SK-N-SH (cell line): ENCODE measurements around the gene ARHGAP10. TPM values are rescaled to one million over a fixed set of nuclear protein-coding genes. Genes with fewer than 3 reads are reported as not detected.

Experiments used
- CTCF ChIA-PET: fragments of 300-600, 350-600 bp; formaldehyde crosslinking; extraction: SDS; loops from one replicate; lab custom pipeline; 2021; lab: Yijun Ruan, JAX
- POLR2A ChIA-PET: fragments of 350-600 bp; sonication (Branson Sonifier 250); formaldehyde crosslinking; extraction: SDS; loops from one replicate; lab custom pipeline; 2020; ENCODE audit warnings: antibody characterized with exemption, inconsistent platforms; lab: Yijun Ruan, JAX
- DNase-seq: peaks from one replicate; pipeline ENCODE4 v3.0.0; 2012
- H2AFZ ChIP-seq: fragments of 200-600 bp; sonication (generic); 2 replicates; pipeline ENCODE4 v1.8.1; 2016; ENCODE audit warnings: antibody characterized with exemption, mild to moderate bottlenecking, low read depth
- H3F3A ChIP-seq: fragments of 200-600 bp; sonication (generic); replicated peaks from 2 replicates; pipeline ENCODE3; 2016; ENCODE audit warnings: antibody characterized with exemption, mild to moderate bottlenecking; ENCODE audit not compliant: insufficient read depth
- H3K27ac ChIP-seq, 2 experiments: fragments of 200-500 bp in 1 of 2; fragments of 200-600 bp in 1 of 2; sonication (Bioruptor generic) in 1 of 2; sonication (generic), shearing (Covaris generic) in 1 of 2; 2 replicates each; pipeline versions ENCODE4 v1.5.1 to v1.6.1; 2014 to 2016; ENCODE audit warnings: low read depth in 2 of 2, inconsistent platforms in 1 of 2, low read length in 1 of 2, mild to moderate bottlenecking in 1 of 2, mixed read lengths in 1 of 2
- H3K27me3 ChIP-seq: fragments of 200-600 bp; sonication (generic), shearing (Covaris generic); 2 replicates; pipeline ENCODE4 v1.6.1; 2016; ENCODE audit warnings: mixed run types; ENCODE audit not compliant: insufficient read depth
- H3K36me3 ChIP-seq, 2 experiments: fragments of 200-500 bp in 1 of 2; fragments of 200-600 bp in 1 of 2; sonication (Bioruptor generic) in 1 of 2; sonication (generic) in 1 of 2; replicated peaks in 1 of 2; 2 replicates each; pipeline versions ENCODE3 to v1.5.1; 2014 to 2016; ENCODE audit warnings: low read length in 1 of 2, mild to moderate bottlenecking in 1 of 2; ENCODE audit not compliant: insufficient read depth in 2 of 2, control insufficient read depth in 1 of 2
- H3K4me1 ChIP-seq, 2 experiments: fragments of 200-500 bp in 1 of 2; fragments of 200-600 bp in 1 of 2; sonication (Bioruptor generic) in 1 of 2; sonication (generic), shearing (Covaris generic) in 1 of 2; 2 replicates each; pipeline versions ENCODE4 v1.5.1 to v1.6.1; 2014 to 2016; ENCODE audit warnings: low read depth in 1 of 2, low read length in 1 of 2, mixed run types in 1 of 2; ENCODE audit not compliant: insufficient read depth in 2 of 2, control insufficient read depth in 1 of 2
- H3K4me2 ChIP-seq: fragments of 200-600 bp; sonication (generic), shearing (Covaris generic); 2 replicates; pipeline ENCODE4 v1.6.1; 2017; ENCODE audit warnings: mixed run types
- H3K4me3 ChIP-seq, 2 experiments: fragments of 200-500 bp in 1 of 2; fragments of 200-600 bp in 1 of 2; sonication (Bioruptor generic) in 1 of 2; sonication (generic), shearing (Covaris generic) in 1 of 2; 2 replicates each; pipeline versions ENCODE4 v1.5.1 to v1.8.1; 2014 to 2016; ENCODE audit warnings: low read depth in 2 of 2, inconsistent platforms in 1 of 2, low read length in 1 of 2, mild to moderate bottlenecking in 1 of 2, mixed read lengths in 1 of 2, moderate library complexity in 1 of 2
- H3K79me2 ChIP-seq: fragments of 200-600 bp; sonication (generic); 2 replicates; pipeline ENCODE4 v1.8.1; 2017; ENCODE audit warnings: mild to moderate bottlenecking; ENCODE audit not compliant: insufficient read depth
- H3K9ac ChIP-seq: fragments of 200-600 bp; sonication (generic); 2 replicates; pipeline ENCODE4 v1.6.1; 2017; ENCODE audit warnings: mixed run types
- H3K9me2 ChIP-seq: fragments of 200-600 bp; sonication (generic); 2 replicates; pipeline ENCODE4 v1.6.1; 2017; ENCODE audit warnings: mixed run types
- H3K9me3 ChIP-seq: fragments of 200-600 bp; sonication (generic); 2 replicates; pipeline ENCODE4 v1.6.1; 2017; ENCODE audit warnings: mixed run types, mild to moderate bottlenecking, moderate library complexity
- H4K20me1 ChIP-seq: fragments of 200-600 bp; sonication (generic); 2 replicates; pipeline ENCODE4 v1.6.1; 2017; ENCODE audit warnings: mild to moderate bottlenecking, mixed run types; ENCODE audit not compliant: insufficient read depth
- EZH2phosphoT487 ChIP-seq: fragments of 200-600 bp; sonication (generic); IDR thresholded peaks from 2 replicates; pipeline ENCODE4 v1.6.1; 2017; ENCODE audit warnings: low read depth, mixed run types, mild to moderate bottlenecking, antibody characterized with exemption, moderate library complexity, borderline replicate concordance
- FOSL2 ChIP-seq: IDR thresholded peaks from 2 replicates; pipeline ENCODE4 v1.4.0; 2012; ENCODE audit warnings: low read depth, mild to moderate bottlenecking, moderate library complexity, borderline replicate concordance
- FOXJ3 ChIP-seq: sonication (generic); formaldehyde crosslinking; IDR thresholded peaks from 2 replicates; pipeline ENCODE4 v1.5.1; 2020; ENCODE audit warnings: mild to moderate bottlenecking, missing genetic modification reagents
- GABPA ChIP-seq: IDR thresholded peaks from 2 replicates; pipeline ENCODE4 v1.4.0; 2012; ENCODE audit warnings: low read depth, mild to moderate bottlenecking
- IRF3 ChIP-seq: fragments of 150-350 bp; IDR thresholded peaks from 2 replicates; pipeline ENCODE4 v1.6.1; 2016; ENCODE audit warnings: mild to moderate bottlenecking, low read depth, low read length
- JUND ChIP-seq: IDR thresholded peaks from 2 replicates; pipeline ENCODE4 v1.4.0; 2012
- POLR2AphosphoS5 ChIP-seq: IDR thresholded peaks from 2 replicates; pipeline ENCODE4 v1.6.1; 2012; ENCODE audit warnings: low read depth, low read length
- RAD21 ChIP-seq: IDR thresholded peaks from 2 replicates; pipeline ENCODE4 v1.6.1; 2012; ENCODE audit warnings: mild to moderate bottlenecking, low read length
- RFX5 ChIP-seq: IDR thresholded peaks from 2 replicates; pipeline ENCODE4 v1.6.1; 2012; ENCODE audit warnings: mild to moderate bottlenecking, improper control_type of control experiment, low read length
- SIN3A ChIP-seq: IDR thresholded peaks from 2 replicates; pipeline ENCODE4 v1.6.1; 2012; ENCODE audit warnings: low read depth, mild to moderate bottlenecking, low read length, moderate library complexity, borderline replicate concordance
- YY1 ChIP-seq: IDR thresholded peaks from 2 replicates; pipeline ENCODE4 v1.4.0; 2012; ENCODE audit warnings: low read depth, mild to moderate bottlenecking
- WGBS: methylation state at CpG from one replicate; pipeline ENCODE4 v1.1.6; 2017; ENCODE audit warnings: low lambda C conversion rate; 5-methylcytosine and 5-hydroxymethylcytosine counted together
- polyA plus RNA-seq, 3 experiments: library from polyadenylated mRNA; depleted of rRNA; stranded (reverse); fragments of >200 nt; gene quantifications; 2 replicates each; pipeline ENCODE4 v1.2.3, GENCODE V29; 2012
- TF ChIP-seq, protein P1 (sequence below): IDR thresholded peaks from 2 replicates; pipeline ENCODE4 v1.6.1; 2012; ENCODE audit warnings: mild to moderate bottlenecking, low read depth, low read length, moderate library complexity
- TF ChIP-seq, protein P2 (sequence below): fragments of 200-600 bp; sonication (generic); IDR thresholded peaks from 2 replicates; pipeline ENCODE4 v1.6.1; 2017; ENCODE audit warnings: antibody characterized with exemption, mild to moderate bottlenecking, moderate library complexity

ARHGAP10 gene
- polyA plus RNA-seq, 1 of the 3 experiments (the other 2 are of a cell fraction), result 15.1 TPM

- H4K20me1 ChIP-seq, result peaks cover 9% of the 10 kb centered on the region; the same call in 1 of the 2 replicates
- no peak overlapping the region for H2AFZ ChIP-seq
- H3K4me2 ChIP-seq, result no peak overlapping the region
- H3K9me3 ChIP-seq, result no peaks in the 10 kb centered on the region
- H3K79me2 ChIP-seq, result peaks cover 26% of the 10 kb centered on the region
- no peak for DNase-seq
- H3K9me2 ChIP-seq, result no peaks in the 10 kb centered on the region
- POLR2A ChIA-PET, result no interaction called here
- H3K4me3 ChIP-seq, result no peak overlapping the region
- H3F3A ChIP-seq, result peaks cover 18% of the 10 kb centered on the region
- no peaks in the 10 kb centered on the region for H3K27me3 ChIP-seq
- no peaks in the 10 kb centered on the region for H3K36me3 ChIP-seq
- H3K27ac ChIP-seq, result no peak overlapping the region
- 84% methylated on average over 5 of the region's 6 CpGs for WGBS
- TF ChIP-seq YY1, result no peak
- TF ChIP-seq RAD21, result no peak
- no peak for TF ChIP-seq GABPA
- TF ChIP-seq, protein P1, sequence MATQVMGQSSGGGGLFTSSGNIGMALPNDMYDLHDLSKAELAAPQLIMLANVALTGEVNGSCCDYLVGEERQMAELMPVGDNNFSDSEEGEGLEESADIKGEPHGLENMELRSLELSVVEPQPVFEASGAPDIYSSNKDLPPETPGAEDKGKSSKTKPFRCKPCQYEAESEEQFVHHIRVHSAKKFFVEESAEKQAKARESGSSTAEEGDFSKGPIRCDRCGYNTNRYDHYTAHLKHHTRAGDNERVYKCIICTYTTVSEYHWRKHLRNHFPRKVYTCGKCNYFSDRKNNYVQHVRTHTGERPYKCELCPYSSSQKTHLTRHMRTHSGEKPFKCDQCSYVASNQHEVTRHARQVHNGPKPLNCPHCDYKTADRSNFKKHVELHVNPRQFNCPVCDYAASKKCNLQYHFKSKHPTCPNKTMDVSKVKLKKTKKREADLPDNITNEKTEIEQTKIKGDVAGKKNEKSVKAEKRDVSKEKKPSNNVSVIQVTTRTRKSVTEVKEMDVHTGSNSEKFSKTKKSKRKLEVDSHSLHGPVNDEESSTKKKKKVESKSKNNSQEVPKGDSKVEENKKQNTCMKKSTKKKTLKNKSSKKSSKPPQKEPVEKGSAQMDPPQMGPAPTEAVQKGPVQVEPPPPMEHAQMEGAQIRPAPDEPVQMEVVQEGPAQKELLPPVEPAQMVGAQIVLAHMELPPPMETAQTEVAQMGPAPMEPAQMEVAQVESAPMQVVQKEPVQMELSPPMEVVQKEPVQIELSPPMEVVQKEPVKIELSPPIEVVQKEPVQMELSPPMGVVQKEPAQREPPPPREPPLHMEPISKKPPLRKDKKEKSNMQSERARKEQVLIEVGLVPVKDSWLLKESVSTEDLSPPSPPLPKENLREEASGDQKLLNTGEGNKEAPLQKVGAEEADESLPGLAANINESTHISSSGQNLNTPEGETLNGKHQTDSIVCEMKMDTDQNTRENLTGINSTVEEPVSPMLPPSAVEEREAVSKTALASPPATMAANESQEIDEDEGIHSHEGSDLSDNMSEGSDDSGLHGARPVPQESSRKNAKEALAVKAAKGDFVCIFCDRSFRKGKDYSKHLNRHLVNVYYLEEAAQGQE, result no peak
- TF ChIP-seq, protein P2, sequence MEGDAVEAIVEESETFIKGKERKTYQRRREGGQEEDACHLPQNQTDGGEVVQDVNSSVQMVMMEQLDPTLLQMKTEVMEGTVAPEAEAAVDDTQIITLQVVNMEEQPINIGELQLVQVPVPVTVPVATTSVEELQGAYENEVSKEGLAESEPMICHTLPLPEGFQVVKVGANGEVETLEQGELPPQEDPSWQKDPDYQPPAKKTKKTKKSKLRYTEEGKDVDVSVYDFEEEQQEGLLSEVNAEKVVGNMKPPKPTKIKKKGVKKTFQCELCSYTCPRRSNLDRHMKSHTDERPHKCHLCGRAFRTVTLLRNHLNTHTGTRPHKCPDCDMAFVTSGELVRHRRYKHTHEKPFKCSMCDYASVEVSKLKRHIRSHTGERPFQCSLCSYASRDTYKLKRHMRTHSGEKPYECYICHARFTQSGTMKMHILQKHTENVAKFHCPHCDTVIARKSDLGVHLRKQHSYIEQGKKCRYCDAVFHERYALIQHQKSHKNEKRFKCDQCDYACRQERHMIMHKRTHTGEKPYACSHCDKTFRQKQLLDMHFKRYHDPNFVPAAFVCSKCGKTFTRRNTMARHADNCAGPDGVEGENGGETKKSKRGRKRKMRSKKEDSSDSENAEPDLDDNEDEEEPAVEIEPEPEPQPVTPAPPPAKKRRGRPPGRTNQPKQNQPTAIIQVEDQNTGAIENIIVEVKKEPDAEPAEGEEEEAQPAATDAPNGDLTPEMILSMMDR, result no peak
- no peak for TF ChIP-seq SIN3A
- no peak for TF ChIP-seq RFX5
- no peak for TF ChIP-seq FOSL2
- no peak for TF ChIP-seq IRF3
- no peak for TF ChIP-seq JUND
- no peak for TF ChIP-seq EZH2phosphoT487
- no peak for TF ChIP-seq FOXJ3 (CRISPR knock-in tag)
- TF ChIP-seq POLR2AphosphoS5, result no peak
- TF ChIP-seq, all 33 proteins: peak for 0
- H3K9ac ChIP-seq, result no peak overlapping the region
- CTCF ChIA-PET, result no interaction called here
- H3K4me1 ChIP-seq, result peaks cover 2 to 5% of the 10 kb centered on the region in 2 experiments; a peak in 2 of 4 replicates
Measured at GRCh38 chr4:148004228-148004857, 272.5 kb downstream of the ARHGAP10 start.
